Stimulated activated effector memory CD8-positive, alpha-beta T cell treated with anti-CD3 and anti-CD28 coated beads, Interleukin-12 subunit alpha, Interleukin-12 subunit beta, amount 100 ng/mL, for 72 hours (primary cell): ENCODE results near the gene TMEM135.
"Not testable (repeated sequence)": the region's sequence is repeated elsewhere in the genome, so short reads cannot be mapped to it uniquely, and the experiment has no call there.

ENCODE experiments used
- ATAC-seq: fragments of 150-1000 bp; cut with Tn5 transposase; 2 replicates; pipeline ENCODE4 v1.10.0; 2021
- DNase-seq, 2 donors: peaks; one replicate each; pipeline ENCODE4 v3.0.0; 2021 to 2022; ENCODE audit warnings: low spot score in 2 of 2
- H3K27ac Mint-ChIP-seq: one replicate; pipeline ENCODE4 v1.8.0; 2022; ENCODE audit warnings: mild to moderate bottlenecking, mixed read lengths
- H3K36me3 Mint-ChIP-seq: one replicate; pipeline ENCODE4 v1.8.0; 2022; ENCODE audit warnings: mild to moderate bottlenecking, mixed read lengths
- H3K4me1 Mint-ChIP-seq: one replicate; pipeline ENCODE4 v1.8.0; 2022; ENCODE audit warnings: mixed read lengths
- H3K4me3 Mint-ChIP-seq: one replicate; pipeline ENCODE4 v1.8.0; 2022; ENCODE audit warnings: mild to moderate bottlenecking, mixed read lengths
- H3K9me3 Mint-ChIP-seq: one replicate; pipeline ENCODE4 v1.8.0; 2022; ENCODE audit warnings: mixed read lengths

TMEM135 gene

GRCh38 chr11:87136236-87136635, 98.5 kb downstream of the TMEM135 start:
- Mint-ChIP-seq H3K4me1 (no peaks in the 10 kb centered on the region), H3K36me3 (no peaks in the 10 kb centered on the region), H3K9me3 (no peaks in the 10 kb centered on the region), H3K27ac (no peak overlapping the region), H3K4me3 (no peak overlapping the region)
- ATAC-seq, result no peak
- no peak for DNase-seq

GRCh38 chr11:87137711-87138110, 100.0 kb downstream of the TMEM135 start:
- DNase-seq, result no peak
- Mint-ChIP-seq H3K4me3 (no peak overlapping the region), H3K27ac (no peak overlapping the region), H3K9me3 (no peaks in the 10 kb centered on the region), H3K36me3 (no peaks in the 10 kb centered on the region), H3K4me1 (no peaks in the 10 kb centered on the region)
- no peak for ATAC-seq

DNA sequence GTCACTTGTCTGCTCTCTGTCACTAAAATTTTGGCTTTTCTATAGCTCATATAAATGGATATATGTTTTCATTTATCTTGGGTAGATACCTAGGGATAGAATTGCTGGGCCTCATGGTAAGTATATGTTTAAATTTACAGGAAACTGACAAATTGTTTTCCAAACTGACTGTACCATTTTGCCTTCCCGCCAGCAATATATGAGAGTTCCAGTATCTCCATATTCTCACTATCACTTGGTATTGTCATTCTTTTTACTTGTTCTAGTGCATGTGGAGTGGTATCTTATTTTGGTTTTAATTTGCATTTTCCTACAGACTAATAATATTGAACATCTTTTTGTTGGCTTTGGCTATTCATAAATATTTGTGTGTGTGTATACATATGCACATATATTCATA, 101.7 kb downstream of the TMEM135 start:
- ATAC-seq, result no peak
- DNase-seq, result no peak
- Mint-ChIP-seq H3K9me3 (no peaks in the 10 kb centered on the region), H3K4me3 (no peak overlapping the region), H3K4me1 (no peaks in the 10 kb centered on the region), H3K36me3 (no peaks in the 10 kb centered on the region), H3K27ac (no peak overlapping the region)

- no peak for ATAC-seq
- no peak overlapping the region for H3K4me3 Mint-ChIP-seq
- no peaks in the 10 kb centered on the region for H3K9me3 Mint-ChIP-seq
- H3K4me1 Mint-ChIP-seq, result peaks cover 13% of the 10 kb centered on the region
- H3K36me3 Mint-ChIP-seq, result no peaks in the 10 kb centered on the region
- DNase-seq, result no peak
- H3K27ac Mint-ChIP-seq, result no peak overlapping the region
Measured at GRCh38 chr11:87141322-87141721, 103.6 kb downstream of the TMEM135 start.

DNA sequence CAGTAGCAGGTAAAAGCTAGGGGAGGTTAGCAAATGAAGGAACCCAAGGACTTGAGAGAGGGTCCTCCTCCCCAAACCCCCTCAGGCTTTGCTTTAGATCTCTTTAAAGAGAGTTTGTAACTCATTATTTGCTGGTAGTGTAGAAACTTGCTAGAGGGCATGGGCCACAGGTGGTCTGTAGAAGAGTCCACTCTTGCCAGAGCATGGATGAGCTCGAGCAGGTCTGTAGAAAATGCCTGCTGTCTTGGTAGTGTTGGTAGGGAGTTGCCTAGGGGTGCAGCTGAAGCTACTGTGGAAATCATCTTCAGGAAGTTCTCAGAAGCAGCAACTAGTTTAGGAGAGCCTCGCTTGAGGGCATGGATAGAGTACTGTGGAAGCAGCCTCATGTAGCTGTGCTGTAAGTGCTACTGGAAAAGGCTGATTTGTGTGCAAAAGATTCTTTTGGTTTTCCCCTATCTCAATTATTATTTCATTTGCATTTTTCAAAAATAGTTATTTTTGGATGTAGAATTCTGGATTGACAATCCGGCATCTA, 104.3 kb downstream of the TMEM135 start:
- DNase-seq (no peak), ATAC-seq (no peak)
- Mint-ChIP-seq H3K27ac (no peak overlapping the region), H3K9me3 (no peaks in the 10 kb centered on the region), H3K36me3 (no peaks in the 10 kb centered on the region), H3K4me1 (peaks cover 13% of the 10 kb centered on the region), H3K4me3 (no peak overlapping the region)

DNA sequence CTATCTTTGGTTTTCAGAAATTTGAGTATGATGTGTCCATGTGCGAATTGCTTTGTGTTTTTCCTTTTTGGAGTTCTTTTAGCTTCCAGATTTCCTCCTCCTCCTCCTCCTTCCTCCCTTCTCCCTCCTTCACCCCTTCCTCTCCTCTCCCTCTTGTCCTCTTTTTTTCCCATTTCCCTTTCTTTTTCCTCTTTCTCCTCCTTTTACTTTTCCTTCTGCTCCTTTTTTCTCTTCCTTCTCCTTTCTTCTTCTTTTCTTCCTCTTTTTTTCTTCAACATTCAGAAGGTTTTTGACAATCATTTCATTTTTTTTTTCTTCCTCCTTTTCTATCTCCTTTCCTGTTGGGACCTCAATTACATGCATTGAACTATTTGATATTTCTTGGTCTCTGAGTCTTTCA, 104.9 kb downstream of the TMEM135 start:
- no peak for DNase-seq
- H3K27ac Mint-ChIP-seq, result no peak overlapping the region
- H3K4me1 Mint-ChIP-seq, result peaks cover 13% of the 10 kb centered on the region

GRCh38 chr11:87143641-87144040, 105.9 kb downstream of the TMEM135 start:
- Mint-ChIP-seq H3K27ac (no peak overlapping the region), H3K9me3 (no peaks in the 10 kb centered on the region), H3K4me3 (no peak overlapping the region), H3K36me3 (no peaks in the 10 kb centered on the region), H3K4me1 (peaks cover 13% of the 10 kb centered on the region)
- DNase-seq (no peak), ATAC-seq (no peak)

More for the DNA sequence above, 104.9 kb downstream of the TMEM135 start:
- ATAC-seq, result no peak
- H3K36me3 Mint-ChIP-seq, result no peaks in the 10 kb centered on the region
- H3K4me3 Mint-ChIP-seq, result no peak overlapping the region
- H3K9me3 Mint-ChIP-seq, result no peaks in the 10 kb centered on the region

- ATAC-seq (no peak), DNase-seq (no peak)
- Mint-ChIP-seq H3K27ac (no peak overlapping the region), H3K4me3 (no peak overlapping the region), H3K36me3 (no peaks in the 10 kb centered on the region), H3K9me3 (no peaks in the 10 kb centered on the region), H3K4me1 (peaks cover 13% of the 10 kb centered on the region)
Measured at GRCh38 chr11:87144252-87144651, 106.5 kb downstream of the TMEM135 start.

DNA sequence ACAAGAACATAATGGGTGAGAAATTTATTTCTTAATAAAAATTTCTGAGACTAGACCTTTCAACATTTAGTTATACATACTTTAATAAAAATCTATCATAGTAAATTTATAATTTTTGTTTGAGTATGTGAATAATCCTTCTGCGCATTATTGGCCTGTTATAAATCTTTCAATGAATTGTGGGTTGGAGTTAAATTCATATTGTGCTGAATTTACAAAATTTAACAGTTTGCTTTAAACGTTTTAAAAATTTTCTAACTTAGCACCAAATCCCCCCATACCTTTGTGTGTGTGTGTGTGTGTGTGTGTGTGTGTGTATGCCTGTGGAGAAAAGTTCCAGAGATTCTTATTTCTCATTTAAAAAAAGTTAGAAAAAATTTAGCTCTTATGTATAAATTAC, 111.0 kb downstream of the TMEM135 start:
- ATAC-seq, result no peak
- H3K9me3 Mint-ChIP-seq, result no peaks in the 10 kb centered on the region

GRCh38 chr11:87149782-87150181, 112.0 kb downstream of the TMEM135 start:
- H3K27ac Mint-ChIP-seq, H3K4me3 Mint-ChIP-seq, H3K36me3 Mint-ChIP-seq, ATAC-seq, DNase-seq, H3K9me3 Mint-ChIP-seq: not testable (repeated sequence)
- H3K4me1 Mint-ChIP-seq, result peaks cover 35% of the 10 kb centered on the region

More for the DNA sequence above, 111.0 kb downstream of the TMEM135 start:
- Mint-ChIP-seq H3K4me1 (peaks cover 30% of the 10 kb centered on the region), H3K27ac (no peak overlapping the region), H3K4me3 (no peak overlapping the region), H3K36me3 (no peaks in the 10 kb centered on the region)
- DNase-seq, result no peak

DNA sequence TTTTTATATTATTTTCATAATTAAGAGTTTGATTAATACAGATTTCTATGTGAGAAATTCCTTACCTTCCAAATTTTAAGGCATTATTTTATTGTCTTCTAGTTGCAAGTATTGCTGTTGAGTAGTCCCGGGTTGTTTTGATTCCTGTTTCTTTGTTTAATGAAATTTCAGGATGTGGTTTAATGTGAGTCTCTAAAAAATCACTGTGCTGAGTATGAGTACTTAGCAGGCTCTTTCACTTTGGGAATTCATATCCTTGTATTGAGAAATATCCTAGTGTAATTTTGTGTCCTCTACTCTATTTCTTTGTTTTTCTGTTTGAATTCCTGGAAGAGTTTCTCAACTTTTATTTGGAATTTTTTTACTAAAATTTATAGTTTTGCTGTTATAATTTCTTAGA, 113.2 kb downstream of the TMEM135 start:
- Mint-ChIP-seq H3K27ac (no peak overlapping the region), H3K4me3 (no peak overlapping the region), H3K9me3 (no peaks in the 10 kb centered on the region), H3K36me3 (no peaks in the 10 kb centered on the region), H3K4me1 (peaks cover 29% of the 10 kb centered on the region)
- no peak for DNase-seq
- ATAC-seq, result no peak

GRCh38 chr11:87154246-87154645, 116.5 kb downstream of the TMEM135 start:
- no peaks in the 10 kb centered on the region for H3K9me3 Mint-ChIP-seq
- peaks cover 28% of the 10 kb centered on the region for H3K4me1 Mint-ChIP-seq
- H3K4me3 Mint-ChIP-seq, result no peak overlapping the region
- H3K27ac Mint-ChIP-seq, result no peak overlapping the region
- H3K36me3 Mint-ChIP-seq, result no peaks in the 10 kb centered on the region
- DNase-seq (no peak), ATAC-seq (no peak)

DNA sequence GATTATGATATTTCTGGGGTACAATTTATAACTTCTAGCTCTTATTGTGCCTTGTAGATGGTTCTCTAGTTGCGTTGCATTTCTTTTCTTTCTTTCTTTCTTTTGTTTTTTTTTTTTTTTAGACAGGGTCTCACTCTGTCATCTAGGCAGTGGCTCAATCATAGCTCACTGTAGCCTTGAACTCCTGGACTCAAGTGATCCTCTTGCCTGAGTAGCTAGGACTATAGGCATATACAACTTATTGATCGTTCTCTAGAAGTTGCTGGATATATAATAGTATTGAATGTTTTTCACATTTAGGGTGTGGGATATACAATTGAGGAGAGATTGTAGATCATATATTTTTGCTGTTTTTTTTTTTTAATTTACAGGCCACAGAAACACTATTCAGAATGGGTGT, 119.2 kb downstream of the TMEM135 start:
- no peak for ATAC-seq
- Mint-ChIP-seq H3K4me3 (no peak overlapping the region), H3K9me3 (no peaks in the 10 kb centered on the region), H3K27ac (no peak overlapping the region), H3K36me3 (no peaks in the 10 kb centered on the region), H3K4me1 (peaks cover 15% of the 10 kb centered on the region)
- DNase-seq, result no peak

- DNase-seq, H3K36me3 Mint-ChIP-seq, H3K27ac Mint-ChIP-seq, ATAC-seq, H3K4me3 Mint-ChIP-seq, H3K4me1 Mint-ChIP-seq: not testable (repeated sequence)
- H3K9me3 Mint-ChIP-seq, result peaks cover 20% of the 10 kb centered on the region
Measured at GRCh38 chr11:87169076-87169475, 131.3 kb downstream of the TMEM135 start.

GRCh38 chr11:87173185-87174039, 135.7 kb downstream of the TMEM135 start:
- H3K36me3 Mint-ChIP-seq, result no peaks in the 10 kb centered on the region
- ATAC-seq, result peak; percentile 66

DNA sequence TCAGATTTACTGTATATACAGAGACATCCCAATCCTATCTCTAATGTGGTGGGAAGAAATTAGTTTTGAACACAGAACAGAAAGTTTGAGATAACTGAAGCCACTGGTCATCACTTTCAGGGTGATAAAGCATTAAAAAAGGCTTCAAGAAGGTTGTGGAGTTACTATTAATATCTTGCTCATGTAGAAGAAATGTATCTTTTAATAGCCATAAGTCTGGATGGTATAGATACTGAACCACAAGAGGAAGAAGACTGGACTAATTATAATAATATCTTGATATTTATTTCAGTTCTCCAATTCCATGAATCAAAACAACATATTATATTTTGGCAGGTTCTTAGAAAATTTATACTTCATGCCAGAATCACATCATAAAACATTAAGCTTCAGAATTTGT, 137.1 kb downstream of the TMEM135 start:
- DNase-seq (no peak), ATAC-seq (no peak)
- no peak overlapping the region for H3K4me3 Mint-ChIP-seq
- no peak overlapping the region for H3K27ac Mint-ChIP-seq
- H3K9me3 Mint-ChIP-seq, result peaks cover 7% of the 10 kb centered on the region
- H3K4me1 Mint-ChIP-seq, result peaks cover 6% of the 10 kb centered on the region
- H3K36me3 Mint-ChIP-seq, result no peaks in the 10 kb centered on the region

More at GRCh38 chr11:87173185-87174039, 135.7 kb downstream of the TMEM135 start:
- no peak overlapping the region for H3K4me3 Mint-ChIP-seq
- peaks cover 18% of the 10 kb centered on the region for H3K9me3 Mint-ChIP-seq
- DNase-seq, result no peak
- peaks cover 6% of the 10 kb centered on the region for H3K4me1 Mint-ChIP-seq
- no peak overlapping the region for H3K27ac Mint-ChIP-seq
